Stomach (tissue), 4 donors: ENCODE measurements around the gene SVIL.

Experiments used
- POLR2A ChIP-seq, 4 donors: fragments of 450-650 bp; IDR thresholded peaks; one replicate each; pipeline ENCODE4 v1.6.1; 2016; ENCODE audit warnings: antibody characterized with exemption in 4 of 4, control low read depth in 2 of 4, mild to moderate bottlenecking in 1 of 4, moderate library complexity in 1 of 4
- POLR2AphosphoS5 ChIP-seq, 3 donors: sonication (generic); formaldehyde crosslinking; IDR thresholded peaks; one replicate each; pipeline ENCODE4 v1.6.1; 2016; ENCODE audit warnings: antibody characterized with exemption in 3 of 3
- TF ChIP-seq, protein P1 (sequence below), 7 experiments: fragments of 450-650 bp in 4 of 7; fragments of 200-600 bp in 3 of 7; sonication (generic) in 3 of 7; IDR thresholded peaks; one replicate each; pipeline ENCODE4 v1.5.1; 2016 to 2019; ENCODE audit warnings: antibody characterized with exemption in 7 of 7, control low read depth in 2 of 7, mild to moderate bottlenecking in 1 of 7

DNA sequence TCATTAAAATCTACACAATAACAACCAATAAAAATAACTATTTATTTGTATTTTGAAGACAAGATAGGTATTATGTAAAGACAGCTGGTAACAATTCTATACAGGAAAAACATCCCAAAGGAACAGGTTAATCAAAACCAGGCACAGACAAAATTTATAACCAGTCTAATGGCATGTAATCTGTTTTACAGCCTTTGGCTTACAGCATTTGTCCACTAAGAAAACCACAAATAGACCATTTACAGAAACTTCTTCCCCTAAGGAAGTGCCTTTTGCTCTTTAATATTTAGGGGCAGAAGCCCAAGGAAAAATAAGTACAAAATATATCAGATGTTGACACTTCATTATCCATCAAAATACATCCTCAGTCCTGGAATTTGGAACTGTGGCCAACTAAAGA is 65.0 kb downstream of the SVIL start:
- no peak for TF ChIP-seq POLR2A (IDR thresholded peaks at IDR 0.05)
- TF ChIP-seq POLR2AphosphoS5 (IDR thresholded peaks at IDR 0.05), result no peak
- TF ChIP-seq, protein P1, sequence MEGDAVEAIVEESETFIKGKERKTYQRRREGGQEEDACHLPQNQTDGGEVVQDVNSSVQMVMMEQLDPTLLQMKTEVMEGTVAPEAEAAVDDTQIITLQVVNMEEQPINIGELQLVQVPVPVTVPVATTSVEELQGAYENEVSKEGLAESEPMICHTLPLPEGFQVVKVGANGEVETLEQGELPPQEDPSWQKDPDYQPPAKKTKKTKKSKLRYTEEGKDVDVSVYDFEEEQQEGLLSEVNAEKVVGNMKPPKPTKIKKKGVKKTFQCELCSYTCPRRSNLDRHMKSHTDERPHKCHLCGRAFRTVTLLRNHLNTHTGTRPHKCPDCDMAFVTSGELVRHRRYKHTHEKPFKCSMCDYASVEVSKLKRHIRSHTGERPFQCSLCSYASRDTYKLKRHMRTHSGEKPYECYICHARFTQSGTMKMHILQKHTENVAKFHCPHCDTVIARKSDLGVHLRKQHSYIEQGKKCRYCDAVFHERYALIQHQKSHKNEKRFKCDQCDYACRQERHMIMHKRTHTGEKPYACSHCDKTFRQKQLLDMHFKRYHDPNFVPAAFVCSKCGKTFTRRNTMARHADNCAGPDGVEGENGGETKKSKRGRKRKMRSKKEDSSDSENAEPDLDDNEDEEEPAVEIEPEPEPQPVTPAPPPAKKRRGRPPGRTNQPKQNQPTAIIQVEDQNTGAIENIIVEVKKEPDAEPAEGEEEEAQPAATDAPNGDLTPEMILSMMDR (IDR thresholded peaks at IDR 0.05), result no peak
